CD14-positive monocyte (primary cell): Measurements from ENCODE around the gene ZNF558. TPM values are rescaled to one million over a fixed set of nuclear protein-coding genes. Genes with fewer than 3 reads are reported as not detected.

Source experiments
- polyA plus RNA-seq, 3 donors: library from polyadenylated mRNA; depleted of rRNA in 1 of 3; unstranded in 2 of 3; stranded (reverse) in 1 of 3; fragments of 300-500 nt in 2 of 3; fragments of >200 nt in 1 of 3; fragmentation: Illumina TruSeq in 2 of 3; gene quantifications; 1 replicate in 2 of 3; 2 replicates in 1 of 3; pipeline ENCODE4 v1.2.3, GENCODE V29; 2012 to 2021
- small RNA-seq: library from RNA; depleted of rRNA; stranded (forward); fragments of <200 nt; gene quantifications from one replicate; pipeline ENCODE3, GENCODE V24; 2012; ENCODE audit warnings: low read depth; ENCODE audit not compliant: insufficient read length

ZNF558 gene
- polyA plus RNA-seq, 3 donors = 3.7 to 22.1 (median 5.6) TPM

Small RNA genes lying within 50 kb of the gene (small RNA-seq; reads per million reads assigned to genes)
- not detected for gene AC012616.1

Other genes with a start within 250 kb of the ZNF558 start
- gene ADAMTS10, start 221.6 kb downstream of the ZNF558 start, polyA plus RNA-seq = 1 to 10 TPM in 1 of 3 donors, not detected in 2; 2.3 TPM
- gene NFILZ, start 201.7 kb downstream of the ZNF558 start, polyA plus RNA-seq = not detected
- not detected for gene ACTL9, start 133.5 kb downstream of the ZNF558 start, polyA plus RNA-seq
- not detected for gene OR2Z1, start 110.7 kb downstream of the ZNF558 start, polyA plus RNA-seq
- not detected for gene MBD3L1, start 73 bp upstream of the ZNF558 start, polyA plus RNA-seq
- not detected for gene MUC16, start 178.1 kb upstream of the ZNF558 start, polyA plus RNA-seq